ENCODE results near the gene SLC40A1.

Gene SLC40A1

DNA sequence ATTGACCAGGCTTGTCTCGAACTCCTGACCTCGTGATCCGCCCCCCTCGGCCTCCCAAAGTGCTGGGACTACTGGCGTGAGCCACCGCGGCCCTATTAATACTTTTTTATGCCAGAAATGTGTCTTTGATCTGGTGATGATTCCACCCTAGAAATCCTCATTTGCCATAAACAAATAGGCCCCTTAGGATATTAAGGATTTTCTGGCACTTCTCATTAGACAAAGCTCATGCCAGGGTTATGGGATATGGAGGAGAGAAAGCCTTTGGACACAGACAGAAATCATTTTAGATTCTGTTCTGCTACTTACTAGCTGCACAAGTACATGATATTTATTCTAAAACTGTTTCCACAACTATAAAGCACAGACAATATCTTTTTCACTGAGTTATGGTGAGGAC lies 24.1 kb downstream of the SLC40A1 start:
- DNase-seq (ENCODE audit: extremely low read depth, insufficient read length) = no peak
- Histone ChIP-seq H3K36me3 (ENCODE audit: control insufficient read depth, insufficient read depth, low read length) (no peaks in the 10 kb centered on the region), H3K4me3 (replicated peaks; ENCODE audit: low read depth, low read length) (no peak overlapping the region), H3K27me3 (replicated peaks; ENCODE audit: control insufficient read depth, insufficient read depth, low read length) (no peaks in the 10 kb centered on the region)
- TF ChIP-seq CTCF (IDR thresholded peaks at IDR 0.05; ENCODE audit: insufficient read depth, low read length, poor library complexity, severe bottlenecking) = no peak

- H3K4me3 ChIP-seq (replicated peaks; ENCODE audit: low read depth, low read length) = no peak overlapping the region
- H3K27me3 ChIP-seq (replicated peaks; ENCODE audit: control insufficient read depth, insufficient read depth, low read length) = no peaks in the 10 kb centered on the region
- no peak for TF ChIP-seq CTCF (IDR thresholded peaks at IDR 0.05; ENCODE audit: insufficient read depth, low read length, poor library complexity, severe bottlenecking)
- no peak for DNase-seq (ENCODE audit: extremely low read depth, insufficient read length)
- no peaks in the 10 kb centered on the region for H3K36me3 ChIP-seq (ENCODE audit: control insufficient read depth, insufficient read depth, low read length)
Measured at GRCh38 chr2:189555232-189555631, 25.4 kb downstream of the SLC40A1 start.

GRCh38 chr2:189553504-189554088 lies 27.0 kb downstream of the SLC40A1 start:
- no peaks in the 10 kb centered on the region for H3K27me3 ChIP-seq (replicated peaks; ENCODE audit: control insufficient read depth, insufficient read depth, low read length)
- H3K4me3 ChIP-seq (replicated peaks; ENCODE audit: low read depth, low read length) = no peak overlapping the region
- DNase-seq (ENCODE audit: extremely low read depth, insufficient read length) = no peak
- H3K36me3 ChIP-seq (ENCODE audit: control insufficient read depth, insufficient read depth, low read length) = no peaks in the 10 kb centered on the region
- TF ChIP-seq CTCF (IDR thresholded peaks at IDR 0.05; ENCODE audit: insufficient read depth, low read length, poor library complexity, severe bottlenecking) = no peak

DNA sequence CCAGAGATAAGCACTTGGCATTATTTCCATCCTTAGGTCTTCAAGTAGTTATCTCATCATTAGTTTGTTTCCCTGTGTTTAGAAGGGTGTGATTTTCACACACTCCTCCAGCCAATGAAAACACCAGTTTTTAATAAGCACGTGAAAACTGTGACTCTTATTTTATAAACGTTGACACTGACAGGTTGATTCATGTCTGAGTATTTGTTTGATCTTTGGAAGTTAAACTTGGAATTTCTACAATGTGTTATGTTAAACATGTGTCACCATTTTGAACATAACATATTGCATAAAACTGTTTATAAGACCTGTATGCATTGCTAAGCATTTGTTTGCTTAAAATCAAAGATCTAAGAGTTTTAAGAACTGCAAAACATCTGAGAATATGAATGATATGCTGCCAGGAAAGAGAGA lies 27.6 kb downstream of the SLC40A1 start:
- Histone ChIP-seq H3K27me3 (replicated peaks; ENCODE audit: control insufficient read depth, insufficient read depth, low read length) (no peaks in the 10 kb centered on the region), H3K36me3 (ENCODE audit: control insufficient read depth, insufficient read depth, low read length) (no peaks in the 10 kb centered on the region), H3K4me3 (replicated peaks; ENCODE audit: low read depth, low read length) (no peak overlapping the region)
- no peak for DNase-seq (ENCODE audit: extremely low read depth, insufficient read length)
- no peak for TF ChIP-seq CTCF (IDR thresholded peaks at IDR 0.05; ENCODE audit: insufficient read depth, low read length, poor library complexity, severe bottlenecking)

- no peaks in the 10 kb centered on the region for H3K27me3 ChIP-seq (replicated peaks; ENCODE audit: control insufficient read depth, insufficient read depth, low read length)
- no peaks in the 10 kb centered on the region for H3K36me3 ChIP-seq (ENCODE audit: control insufficient read depth, insufficient read depth, low read length)
- H3K4me3 ChIP-seq (replicated peaks; ENCODE audit: low read depth, low read length) = no peak overlapping the region
- no peak for DNase-seq (ENCODE audit: extremely low read depth, insufficient read length)
- TF ChIP-seq CTCF (IDR thresholded peaks at IDR 0.05; ENCODE audit: insufficient read depth, low read length, poor library complexity, severe bottlenecking) = no peak
Measured at GRCh38 chr2:189552334-189552990, 28.1 kb downstream of the SLC40A1 start.

Data from GM06990 (cell line).